ENCODE data around the gene AJUBA. TPM values are rescaled to one million over a fixed set of nuclear protein-coding genes. Genes with fewer than 3 reads are reported as not detected.
"Not testable (repeated sequence)": the region's sequence is repeated elsewhere in the genome, so short reads cannot be mapped to it uniquely, and the experiment has no call there.

AJUBA gene
- total RNA-seq, 1 experiment from 2014 or later: 55.5 TPM

GRCh38 chr14:23006544-23007419, 24.4 kb upstream of the AJUBA start:
- peak; percentile 96 for DNase-seq (ENCODE audit: low read depth)

GRCh38 chr14:23006188-23006534, 23.8 kb upstream of the AJUBA start:
- DNase-seq (ENCODE audit: low read depth): no peak

DNA sequence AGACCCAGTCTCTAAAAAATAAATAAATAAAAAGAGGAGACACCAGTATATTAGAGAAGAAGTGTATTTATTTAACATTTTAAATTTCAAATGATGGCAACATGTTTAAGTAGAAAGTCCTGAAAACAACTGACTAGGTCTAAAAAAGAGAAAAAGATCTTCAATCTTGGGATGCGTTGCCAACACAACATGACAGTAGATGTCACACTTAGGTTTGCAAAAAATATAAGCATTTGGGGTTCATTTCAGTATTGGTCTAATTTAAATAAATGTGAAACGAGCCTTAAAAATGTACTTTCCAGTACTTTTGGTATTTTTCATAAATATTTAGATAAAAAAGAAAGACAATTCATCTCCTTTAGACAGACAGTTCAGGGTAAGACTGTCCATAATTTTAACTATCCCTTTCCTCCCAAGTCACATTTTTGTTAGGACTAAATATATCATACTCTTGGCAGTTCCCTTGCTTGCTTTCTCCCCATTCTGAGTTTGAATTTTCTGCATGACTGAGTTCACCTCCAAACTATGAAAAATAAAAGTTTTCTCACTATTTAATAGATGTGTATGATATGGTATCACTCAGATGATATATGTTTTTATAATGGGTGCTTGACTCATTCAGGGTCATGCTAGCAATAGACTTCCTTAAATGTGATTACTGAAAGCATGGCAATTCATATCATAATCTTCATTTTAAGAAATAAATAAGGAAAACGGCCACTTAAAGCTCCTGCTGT, 23.3 kb upstream of the AJUBA start:
- DNase-seq (ENCODE audit: low read depth): no peak

DNA sequence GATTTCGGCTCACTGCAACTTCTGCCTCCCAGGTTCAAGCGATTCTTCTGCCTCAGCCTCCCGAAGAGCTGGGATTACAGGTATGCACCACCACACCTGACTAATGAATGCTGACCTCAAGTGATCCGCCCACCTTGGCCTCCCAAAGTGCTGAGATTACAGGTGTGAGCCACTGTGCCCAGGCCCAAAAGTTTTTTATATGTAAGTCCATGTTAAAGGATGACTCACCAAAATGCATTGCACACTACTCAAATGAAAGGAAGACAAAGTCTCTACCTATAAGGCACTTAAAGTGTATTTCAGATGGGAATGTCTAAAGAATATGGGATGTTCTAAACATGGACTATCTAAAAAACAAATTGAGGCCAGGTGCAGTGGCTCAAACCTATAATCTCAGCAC, 21.9 kb upstream of the AJUBA start:
- not testable (repeated sequence) for DNase-seq (ENCODE audit: low read depth)

- DNase-seq (ENCODE audit: low read depth): no peak
Observed at GRCh38 chr14:23002592-23002991, 20.2 kb upstream of the AJUBA start.

- no peak for DNase-seq (ENCODE audit: low read depth)
Observed at GRCh38 chr14:23000860-23001259, 18.5 kb upstream of the AJUBA start.

GRCh38 chr14:22998329-22999012, 16.1 kb upstream of the AJUBA start:
- DNase-seq (ENCODE audit: low read depth): no peak

- DNase-seq (ENCODE audit: low read depth): no peak
Observed at GRCh38 chr14:22997676-22998323, 15.4 kb upstream of the AJUBA start.

DNA sequence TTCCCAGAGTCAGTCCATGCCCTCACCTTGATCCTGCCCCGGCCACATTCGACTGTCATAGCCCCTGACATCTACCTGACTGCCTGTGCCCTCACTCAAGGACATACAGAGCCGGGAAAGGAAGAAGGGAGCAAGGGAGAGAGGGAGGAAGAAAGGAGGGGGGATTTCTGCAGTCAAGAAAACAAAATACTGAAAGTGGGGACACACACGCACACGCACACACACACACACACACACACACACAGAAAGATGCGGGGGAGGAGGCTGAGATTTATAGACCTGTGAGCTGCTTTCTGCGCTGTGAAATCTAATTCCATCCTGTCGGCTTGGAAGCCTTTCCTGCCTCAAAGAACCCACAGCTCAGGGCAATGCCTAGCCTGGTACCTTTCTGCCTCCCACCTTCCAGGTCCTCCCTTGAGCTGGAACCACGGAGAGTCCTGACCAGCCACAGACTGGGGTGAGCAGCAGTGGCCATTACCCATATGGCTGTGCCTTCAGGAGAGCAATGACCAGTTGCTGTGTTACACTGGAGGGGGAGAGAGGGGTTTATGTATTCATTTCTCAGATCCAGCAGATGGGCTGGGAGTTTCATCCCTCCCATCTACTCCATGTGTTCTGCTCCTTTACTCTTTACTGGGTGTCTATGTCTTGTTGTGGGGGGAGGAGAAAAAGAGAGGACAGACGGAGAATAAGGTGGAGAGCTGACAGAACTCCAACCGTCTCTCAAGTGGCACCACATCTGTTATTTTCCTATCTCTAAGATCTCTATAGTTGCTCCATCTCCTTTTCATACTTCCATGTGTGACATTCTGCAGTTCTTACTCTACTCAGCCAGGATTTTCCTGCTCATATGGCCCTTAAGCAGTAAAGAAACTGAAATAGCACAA, 14.7 kb upstream of the AJUBA start:
- DNase-seq (ENCODE audit: low read depth): no peak

GRCh38 chr14:22995889-22996625, 13.7 kb upstream of the AJUBA start:
- no peak for DNase-seq (ENCODE audit: low read depth)

GRCh38 chr14:22994762-22995275, 12.5 kb upstream of the AJUBA start:
- DNase-seq (ENCODE audit: low read depth): peak; percentile 70

GRCh38 chr14:22993517-22993916, 11.2 kb upstream of the AJUBA start:
- no peak for DNase-seq (ENCODE audit: low read depth)

DNA sequence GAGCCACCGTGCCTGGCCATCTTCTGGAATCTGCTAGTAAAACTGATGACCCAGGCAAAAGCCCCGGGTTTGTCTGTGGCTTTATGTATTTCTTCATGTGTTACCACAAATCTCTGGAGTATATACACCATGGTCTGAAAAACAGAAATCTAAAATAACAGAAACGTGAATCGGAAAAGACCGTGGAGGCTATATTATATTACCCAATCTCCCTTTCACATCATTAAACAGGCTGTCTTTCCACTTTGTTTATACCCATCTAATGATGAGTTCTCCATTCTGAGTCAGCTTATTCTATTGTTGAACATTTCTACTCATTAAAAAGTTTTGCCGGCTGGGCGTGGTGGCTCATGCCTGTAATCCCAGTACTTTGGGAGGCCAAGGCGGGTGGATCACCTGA, 9.5 kb upstream of the AJUBA start:
- no peak for DNase-seq (ENCODE audit: low read depth)

DNA sequence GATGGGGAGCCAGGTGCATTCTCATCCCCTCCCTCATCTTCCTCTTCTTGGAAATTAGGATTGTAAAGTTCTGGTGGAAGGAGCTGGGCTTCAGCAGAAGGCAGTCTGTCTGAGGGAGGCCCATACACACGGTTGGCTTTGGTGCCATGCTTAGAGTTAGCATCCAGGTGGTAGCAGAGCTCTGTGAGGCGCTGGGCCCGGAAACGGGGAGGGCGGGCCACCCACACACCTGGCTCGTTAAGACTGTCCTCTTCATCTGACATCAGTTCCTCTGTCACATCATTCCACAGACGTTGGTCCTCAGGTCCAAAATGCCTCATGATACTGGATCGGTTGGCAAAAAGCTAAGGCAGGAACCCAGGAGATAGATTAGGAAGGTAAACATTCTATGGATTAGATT, 4.9 kb upstream of the AJUBA start:
- DNase-seq (ENCODE audit: low read depth): no peak

GRCh38 chr14:22986508-22987054, 4.2 kb upstream of the AJUBA start:
- peak; percentile 79 for DNase-seq (ENCODE audit: low read depth)

DNA sequence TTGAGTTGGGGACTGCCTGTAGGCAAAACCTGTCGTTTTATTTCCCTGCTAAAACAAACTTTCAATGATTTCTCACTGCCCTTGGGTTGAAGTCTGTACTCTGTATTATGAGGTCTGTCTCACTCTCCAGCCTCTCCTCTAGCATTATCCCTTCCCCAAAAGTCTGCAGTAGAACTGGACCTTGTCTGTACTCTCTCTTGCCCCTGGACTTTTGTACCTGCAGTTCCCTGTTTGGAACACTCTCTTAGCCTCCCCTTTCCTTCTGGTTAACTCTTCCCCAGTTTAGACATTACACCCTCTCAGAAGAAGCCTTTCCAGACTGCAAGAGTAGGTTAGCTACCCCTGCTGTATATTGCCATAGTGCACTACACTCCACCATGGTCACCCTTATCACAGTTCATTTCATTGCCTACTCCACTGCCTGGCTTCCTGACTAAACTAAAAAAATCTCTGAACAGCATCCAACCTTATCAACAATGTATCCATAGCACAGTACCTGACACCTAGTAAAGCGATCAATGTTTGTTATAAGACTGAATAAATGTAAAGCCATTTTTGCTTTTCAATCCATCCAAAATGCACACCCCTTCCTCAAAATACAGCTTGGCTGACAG, 3.6 kb upstream of the AJUBA start:
- DNase-seq (ENCODE audit: low read depth): no peak

DNA sequence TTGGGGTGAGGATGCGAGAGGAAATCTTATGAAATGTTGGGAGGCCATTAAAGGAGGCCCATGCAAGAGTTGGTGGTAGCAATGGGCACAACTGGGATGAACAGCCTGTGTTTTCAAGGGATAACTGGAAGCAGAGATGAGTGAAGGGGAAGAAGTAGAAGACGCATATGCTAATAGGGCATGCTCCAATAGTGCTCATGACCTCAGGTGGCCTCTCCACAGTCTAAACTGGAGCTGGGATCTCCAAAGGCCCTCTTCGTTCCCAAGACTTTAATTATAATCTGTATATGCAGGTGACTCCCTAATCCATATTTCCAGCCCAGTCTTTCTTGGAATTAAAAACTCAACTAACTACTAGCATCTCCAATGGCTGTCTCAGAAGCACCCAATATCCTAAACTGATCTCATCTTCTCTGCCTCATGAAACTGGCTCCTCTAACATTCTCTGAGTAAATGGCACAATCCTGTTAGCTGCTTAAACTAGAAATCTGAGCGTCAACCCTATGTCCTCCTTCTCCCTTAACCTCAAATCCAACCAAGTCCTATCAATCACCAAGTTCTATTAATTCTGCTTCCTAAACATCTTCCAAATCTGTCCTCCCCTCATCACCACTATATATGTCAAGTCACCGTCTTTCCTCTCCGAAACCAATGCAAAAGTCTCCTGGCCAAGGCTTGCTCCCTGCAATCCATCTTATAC, 2.8 kb upstream of the AJUBA start:
- no peak for DNase-seq (ENCODE audit: low read depth)

- no peak for DNase-seq (ENCODE audit: low read depth)
Observed at GRCh38 chr14:22981876-22982476, 375 bp downstream of the AJUBA start.

Measured in M059J (cell line).